PC-3 (cell line): Measurements from ENCODE around the gene CCM2. TPM values are rescaled to one million over a fixed set of nuclear protein-coding genes. Genes with fewer than 3 reads are reported as not detected.

ENCODE experiments used
- ATAC-seq: fragments of 200-7000 bp; cut with Tn5 transposase; 2 replicates; pipeline ENCODE4 v1.9.1; 2020; ENCODE audit warnings: mild to moderate bottlenecking, moderate library complexity
- BruUV-seq: library from RNA; stranded (reverse); fragments of 400-500 nt; replicated peaks from 2 replicates; lab custom pipeline; 2021; lab: Mats Ljungman, UMichigan
- CTCF ChIA-PET: fragments of 300-600 bp; sonication (Branson Sonifier 250); formaldehyde crosslinking; loops from one replicate; lab custom pipeline; 2022; ENCODE audit warnings: antibody characterized with exemption; lab: Charles Lee
- POLR2A ChIA-PET: fragments of 300-600 bp; sonication (Branson Sonifier 250); formaldehyde crosslinking; loops from one replicate; lab custom pipeline; 2022; ENCODE audit warnings: antibody characterized with exemption; ENCODE audit not compliant: unreplicated experiment; lab: Charles Lee
- DNase-seq: peaks from one replicate; pipeline ENCODE4 v3.0.0-alpha.2; 2015
- H2AFZ ChIP-seq: fragments of 300-600 bp; sonication (generic); 2 replicates; pipeline ENCODE4 v1.6.0; 2016; ENCODE audit warnings: antibody characterized with exemption, low read length
- H3F3A ChIP-seq: fragments of 300-600 bp; sonication (generic); one replicate; pipeline ENCODE4 v1.6.0; 2017; ENCODE audit warnings: antibody characterized with exemption, low read length, control low read depth, mild to moderate bottlenecking; ENCODE audit not compliant: unreplicated experiment
- H3K27ac ChIP-seq: fragments of 300-600 bp; sonication (generic); 2 replicates; pipeline ENCODE4 v1.5.1; 2016; ENCODE audit warnings: mild to moderate bottlenecking, low read length
- H3K27me3 ChIP-seq: fragments of 300-600 bp; sonication (generic); 2 replicates; pipeline ENCODE4 v1.6.1; 2016; ENCODE audit warnings: low read length, mixed read lengths
- H3K36me3 ChIP-seq: fragments of 300-600 bp; sonication (generic); 2 replicates; pipeline ENCODE4 v1.6.1; 2016; ENCODE audit warnings: low read depth, mixed run types, low read length, mixed read lengths
- H3K4me1 ChIP-seq: fragments of 300-600 bp; sonication (generic); 2 replicates; pipeline ENCODE4 v1.5.1; 2016; ENCODE audit warnings: low read length; ENCODE audit not compliant: insufficient read depth
- H3K4me2 ChIP-seq: fragments of 300-600 bp; sonication (generic); 2 replicates; pipeline ENCODE4 v1.6.0; 2016; ENCODE audit warnings: low read length
- H3K4me3 ChIP-seq: fragments of 300-600 bp; sonication (generic); 2 replicates; pipeline ENCODE4 v1.5.1; 2016; ENCODE audit warnings: mild to moderate bottlenecking, low read length, mixed read lengths
- H3K79me2 ChIP-seq: fragments of 300-600 bp; sonication (generic); 2 replicates; pipeline ENCODE4 v1.6.1; 2017; ENCODE audit warnings: low read length, mixed read lengths
- H3K9ac ChIP-seq: fragments of 300-600 bp; sonication (generic); 2 replicates; pipeline ENCODE4 v1.6.0; 2016; ENCODE audit warnings: mild to moderate bottlenecking, low read length
- H3K9me2 ChIP-seq: fragments of 300-600 bp; sonication (generic); replicated peaks from 2 replicates; pipeline ENCODE4 v1.6.1; 2016; ENCODE audit warnings: mixed run types, low read length, mixed read lengths
- H3K9me3 ChIP-seq: fragments of 300-600 bp; sonication (generic); 2 replicates; pipeline ENCODE4 v1.6.1; 2016; ENCODE audit warnings: low read length, mixed read lengths
- H4K20me1 ChIP-seq: fragments of 300-600 bp; sonication (generic); 2 replicates; pipeline ENCODE4 v1.6.1; 2016; ENCODE audit warnings: low read length, mixed read lengths
- EZH2 ChIP-seq: fragments of 300-600 bp; sonication (generic); IDR thresholded peaks from one replicate; pipeline ENCODE4 v1.6.1; 2017; ENCODE audit warnings: antibody characterized with exemption, mild to moderate bottlenecking, low read length; ENCODE audit not compliant: unreplicated experiment
- EZH2phosphoT487 ChIP-seq: fragments of 300-600 bp; sonication (generic); IDR thresholded peaks from 2 replicates; pipeline ENCODE4 v1.6.1; 2018; ENCODE audit warnings: mild to moderate bottlenecking, antibody characterized with exemption, low read length, borderline replicate concordance
- intact Hi-C: fragments of 100-400 bp; cut with micrococcal nuclease; formaldehyde crosslinking; loops from 2 replicates; pipeline ENCODE4 v1.9.0; 2023
- total RNA-seq: library from RNA; depleted of rRNA; stranded (reverse); fragments of >200 nt; gene quantifications from 2 replicates; pipeline ENCODE4 v1.2.3, GENCODE V29; 2014
- TF ChIP-seq, protein P1 (sequence below): fragments of 300-600 bp; sonication (generic); conservative IDR thresholded peaks from 2 replicates; pipeline ENCODE4 v1.5.1; 2017; ENCODE audit warnings: antibody characterized with exemption, low read depth, mild to moderate bottlenecking, low read length

The CCM2 gene
- total RNA-seq, 1 experiment from 2014 or later: 56.6 TPM

DNA sequence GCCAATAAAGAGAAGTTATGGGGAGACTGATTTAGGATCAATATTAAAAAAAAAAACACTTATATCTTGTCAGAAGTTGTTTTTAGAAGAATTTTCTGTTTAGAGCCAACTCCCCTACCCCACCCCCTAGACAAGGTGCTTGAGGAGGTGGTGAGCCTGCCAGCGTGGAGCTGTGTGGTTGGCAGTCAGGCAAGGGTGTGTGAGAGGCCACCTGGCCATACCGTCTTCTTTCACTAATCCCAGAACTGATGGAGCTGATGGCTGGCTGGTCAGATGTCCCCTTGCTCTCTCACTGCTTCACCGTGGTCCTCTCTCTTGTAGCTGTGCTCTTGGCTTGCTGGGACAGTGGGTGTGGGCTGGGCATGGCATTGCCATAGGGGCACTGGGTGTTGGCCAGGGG is 54.4 kb downstream of the CCM2 start:
- no TSS peak for BruUV-seq
- H3F3A ChIP-seq: no peaks in the 10 kb centered on the region
- no peaks in the 10 kb centered on the region for H3K36me3 ChIP-seq
- no peaks in the 10 kb centered on the region for H3K9me2 ChIP-seq
- H3K79me2 ChIP-seq: no peaks in the 10 kb centered on the region
- H3K27ac ChIP-seq: no peak overlapping the region
- H3K9me3 ChIP-seq: no peaks in the 10 kb centered on the region
- H3K4me2 ChIP-seq: no peak overlapping the region
- no peaks in the 10 kb centered on the region for H3K27me3 ChIP-seq
- ChIA-PET POLR2A (no interaction called here), CTCF (interaction anchor here (0.5 kb wide), 1 partner anchor 206 kb away, joined by 3 read pairs; the partner anchor contains the start of gene H2AZ2)
- ATAC-seq (no peak), DNase-seq (no peak)
- no peaks in the 10 kb centered on the region for H3K4me1 ChIP-seq
- H4K20me1 ChIP-seq: no peaks in the 10 kb centered on the region
- TF ChIP-seq, protein P1, sequence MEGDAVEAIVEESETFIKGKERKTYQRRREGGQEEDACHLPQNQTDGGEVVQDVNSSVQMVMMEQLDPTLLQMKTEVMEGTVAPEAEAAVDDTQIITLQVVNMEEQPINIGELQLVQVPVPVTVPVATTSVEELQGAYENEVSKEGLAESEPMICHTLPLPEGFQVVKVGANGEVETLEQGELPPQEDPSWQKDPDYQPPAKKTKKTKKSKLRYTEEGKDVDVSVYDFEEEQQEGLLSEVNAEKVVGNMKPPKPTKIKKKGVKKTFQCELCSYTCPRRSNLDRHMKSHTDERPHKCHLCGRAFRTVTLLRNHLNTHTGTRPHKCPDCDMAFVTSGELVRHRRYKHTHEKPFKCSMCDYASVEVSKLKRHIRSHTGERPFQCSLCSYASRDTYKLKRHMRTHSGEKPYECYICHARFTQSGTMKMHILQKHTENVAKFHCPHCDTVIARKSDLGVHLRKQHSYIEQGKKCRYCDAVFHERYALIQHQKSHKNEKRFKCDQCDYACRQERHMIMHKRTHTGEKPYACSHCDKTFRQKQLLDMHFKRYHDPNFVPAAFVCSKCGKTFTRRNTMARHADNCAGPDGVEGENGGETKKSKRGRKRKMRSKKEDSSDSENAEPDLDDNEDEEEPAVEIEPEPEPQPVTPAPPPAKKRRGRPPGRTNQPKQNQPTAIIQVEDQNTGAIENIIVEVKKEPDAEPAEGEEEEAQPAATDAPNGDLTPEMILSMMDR: no peak
- TF ChIP-seq EZH2phosphoT487 (no peak), EZH2 (no peak)
- no peak overlapping the region for H3K4me3 ChIP-seq
- no peak overlapping the region for H3K9ac ChIP-seq
- intact Hi-C loops: no loop called here
- H2AFZ ChIP-seq: no peak overlapping the region

DNA sequence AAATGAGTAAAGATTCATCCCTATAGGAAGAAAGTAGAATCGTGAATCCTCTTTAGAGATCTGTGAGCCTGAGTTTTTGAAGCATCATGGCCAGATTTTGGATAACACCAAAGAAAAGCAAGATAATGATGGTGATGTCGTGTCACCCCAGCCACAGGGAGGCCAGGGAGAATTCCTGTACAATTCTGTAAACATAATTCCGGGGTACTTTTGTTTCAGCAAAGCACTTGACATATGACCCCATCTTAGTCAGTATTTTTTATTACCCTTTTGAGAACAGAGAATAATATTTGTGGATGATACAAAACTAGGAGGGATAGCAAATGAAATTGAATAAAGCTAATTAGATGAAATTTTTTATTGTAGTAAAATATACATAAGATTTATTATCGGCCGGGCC is 55.0 kb downstream of the CCM2 start:
- POLR2A ChIA-PET: no interaction called here
- CTCF ChIA-PET: no interaction called here

DNA sequence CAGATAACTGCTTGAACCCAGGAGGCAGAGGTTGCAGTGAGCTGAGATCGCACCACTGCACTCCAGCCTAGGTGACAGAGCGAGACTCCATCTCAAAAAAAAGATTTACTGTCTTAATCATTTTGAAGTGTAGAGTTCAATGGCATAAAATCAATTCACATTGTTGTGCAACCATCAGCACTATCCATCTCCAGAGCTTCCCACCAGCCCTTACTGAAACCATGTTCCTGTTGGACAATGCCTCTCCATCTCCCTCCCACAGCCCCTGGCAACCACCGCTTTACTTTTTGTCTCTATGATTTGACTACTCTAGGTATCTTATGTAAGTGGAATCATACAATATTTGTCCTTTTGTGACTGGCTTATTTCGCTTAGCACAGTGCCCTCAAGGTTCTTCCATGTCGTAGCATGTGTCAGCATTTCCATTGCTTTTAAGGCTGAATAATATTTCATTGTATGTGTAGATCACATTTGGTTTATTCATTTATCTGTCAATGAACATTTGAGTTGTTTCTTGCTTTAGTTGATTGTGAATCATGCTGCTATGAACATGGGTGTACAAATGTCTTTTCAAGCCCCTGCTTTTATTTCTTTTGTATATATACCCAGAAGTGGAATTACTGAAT is 55.7 kb downstream of the CCM2 start:
- Histone ChIP-seq H3F3A (no peaks in the 10 kb centered on the region), H3K4me3 (no peak overlapping the region), H3K9me2 (no peaks in the 10 kb centered on the region), H3K4me2 (no peak overlapping the region), H3K9ac (no peak overlapping the region), H3K27ac (no peak overlapping the region), H3K9me3 (no peaks in the 10 kb centered on the region), H2AFZ (no peak overlapping the region), H3K27me3 (no peaks in the 10 kb centered on the region), H3K36me3 (no peaks in the 10 kb centered on the region), H3K79me2 (no peaks in the 10 kb centered on the region), H4K20me1 (no peaks in the 10 kb centered on the region), H3K4me1 (no peaks in the 10 kb centered on the region)
- intact Hi-C loops: no loop called here
- no peak for TF ChIP-seq EZH2
- TF ChIP-seq, protein P1: no peak
- TF ChIP-seq EZH2phosphoT487: no peak
- ChIA-PET POLR2A (no interaction called here), CTCF (no interaction called here)
- ATAC-seq (no peak), DNase-seq (no peak)
- no TSS peak for BruUV-seq

More for the DNA sequence above, 55.0 kb downstream of the CCM2 start:
- Histone ChIP-seq H3K27ac (no peak overlapping the region), H3K27me3 (no peaks in the 10 kb centered on the region), H3K4me2 (no peak overlapping the region), H3K36me3 (no peaks in the 10 kb centered on the region), H3K4me1 (no peaks in the 10 kb centered on the region), H3K4me3 (no peak overlapping the region), H3K9ac (no peak overlapping the region), H3F3A (no peaks in the 10 kb centered on the region), H2AFZ (no peak overlapping the region), H3K9me2 (no peaks in the 10 kb centered on the region), H3K9me3 (no peaks in the 10 kb centered on the region), H3K79me2 (no peaks in the 10 kb centered on the region), H4K20me1 (no peaks in the 10 kb centered on the region)
- intact Hi-C loops: no loop called here
- DNase-seq: no peak
- TF ChIP-seq EZH2phosphoT487 (no peak), EZH2 (no peak)
- TF ChIP-seq, protein P1: no peak
- BruUV-seq: no TSS peak
- ATAC-seq: no peak
